Measurements from ENCODE around the gene PRAMEF10. TPM values are rescaled to one million over a fixed set of nuclear protein-coding genes. Genes with fewer than 3 reads are reported as not detected.

Gene PRAMEF10
- total and polyA plus RNA-seq, 2 of the 13 experiments (the other 11 are each of a cell fraction or from before 2014, with no cell fraction given): not detected

- H3K27me3 ChIP-seq (ENCODE audit: control insufficient read depth in 1 of 2, insufficient read depth in 2 of 2, low read length in 2 of 2): no peaks in the 10 kb centered on the region
- TF ChIP-seq ZFP1 (CRISPR knock-in tag; IDR thresholded peaks at IDR 0.05): no peak
- no peak for TF ChIP-seq TARDBP (CRISPR knock-in tag; IDR thresholded peaks at IDR 0.05)
- TF ChIP-seq ZNF329 (CRISPR knock-in tag; IDR thresholded peaks at IDR 0.05; ENCODE audit: low read depth): no peak
- TF ChIP-seq, protein P1, sequence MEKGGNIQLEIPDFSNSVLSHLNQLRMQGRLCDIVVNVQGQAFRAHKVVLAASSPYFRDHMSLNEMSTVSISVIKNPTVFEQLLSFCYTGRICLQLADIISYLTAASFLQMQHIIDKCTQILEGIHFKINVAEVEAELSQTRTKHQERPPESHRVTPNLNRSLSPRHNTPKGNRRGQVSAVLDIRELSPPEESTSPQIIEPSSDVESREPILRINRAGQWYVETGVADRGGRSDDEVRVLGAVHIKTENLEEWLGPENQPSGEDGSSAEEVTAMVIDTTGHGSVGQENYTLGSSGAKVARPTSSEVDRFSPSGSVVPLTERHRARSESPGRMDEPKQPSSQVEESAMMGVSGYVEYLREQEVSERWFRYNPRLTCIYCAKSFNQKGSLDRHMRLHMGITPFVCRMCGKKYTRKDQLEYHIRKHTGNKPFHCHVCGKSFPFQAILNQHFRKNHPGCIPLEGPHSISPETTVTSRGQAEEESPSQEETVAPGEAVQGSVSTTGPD (CRISPR knock-in tag; IDR thresholded peaks at IDR 0.05): no peak
- no peak for TF ChIP-seq ZNF543 (CRISPR knock-in tag; IDR thresholded peaks at IDR 0.05)
- no peak for TF ChIP-seq E2F2 (CRISPR knock-in tag; IDR thresholded peaks at IDR 0.05; ENCODE audit: borderline replicate concordance)
- TF ChIP-seq ZBTB1 (CRISPR knock-in tag; IDR thresholded peaks at IDR 0.05; ENCODE audit: borderline replicate concordance): no peak
- no peak for TF ChIP-seq ZC3H4 (CRISPR knock-in tag; IDR thresholded peaks at IDR 0.05; ENCODE audit: borderline replicate concordance)
- TF ChIP-seq GLI4 (CRISPR knock-in tag; IDR thresholded peaks at IDR 0.05; ENCODE audit: borderline replicate concordance): no peak
- TF ChIP-seq SALL1 (CRISPR knock-in tag; IDR thresholded peaks at IDR 0.05): no peak
- TF ChIP-seq, protein P2, sequence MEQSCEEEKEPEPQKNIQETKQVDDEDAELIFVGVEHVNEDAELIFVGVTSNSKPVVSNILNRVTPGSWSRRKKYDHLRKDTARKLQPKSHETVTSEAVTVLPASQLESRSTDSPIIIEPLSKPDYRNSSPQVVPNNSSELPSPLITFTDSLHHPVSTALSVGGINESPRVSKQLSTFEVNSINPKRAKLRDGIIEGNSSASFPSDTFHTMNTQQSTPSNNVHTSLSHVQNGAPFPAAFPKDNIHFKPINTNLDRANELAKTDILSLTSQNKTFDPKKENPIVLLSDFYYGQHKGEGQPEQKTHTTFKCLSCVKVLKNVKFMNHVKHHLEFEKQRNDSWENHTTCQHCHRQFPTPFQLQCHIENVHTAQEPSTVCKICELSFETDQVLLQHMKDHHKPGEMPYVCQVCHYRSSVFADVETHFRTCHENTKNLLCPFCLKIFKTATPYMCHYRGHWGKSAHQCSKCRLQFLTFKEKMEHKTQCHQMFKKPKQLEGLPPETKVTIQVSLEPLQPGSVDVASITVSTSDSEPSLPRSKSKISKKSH (CRISPR knock-in tag; IDR thresholded peaks at IDR 0.05; ENCODE audit: borderline replicate concordance): no peak
- no peak for TF ChIP-seq PAF1 (CRISPR knock-in tag; IDR thresholded peaks at IDR 0.05)
- TF ChIP-seq CBX2 (IDR thresholded peaks at IDR 0.05; ENCODE audit: low read depth, low read length): no peak
- TF ChIP-seq CBX2 (CRISPR knock-in tag; IDR thresholded peaks at IDR 0.05; ENCODE audit: low read depth): no peak
- TF ChIP-seq SIX1 (CRISPR knock-in tag; IDR thresholded peaks at IDR 0.05; ENCODE audit: borderline replicate concordance): no peak
- TF ChIP-seq ZFP90 (CRISPR knock-in tag; IDR thresholded peaks at IDR 0.05; ENCODE audit: borderline replicate concordance): no peak
- TF ChIP-seq AKAP8 (CRISPR knock-in tag; IDR thresholded peaks at IDR 0.05): no peak
- no peak for TF ChIP-seq ZNF24 (IDR thresholded peaks at IDR 0.05)
- TF ChIP-seq THAP8 (CRISPR knock-in tag; IDR thresholded peaks at IDR 0.05; ENCODE audit: borderline replicate concordance): no peak
- no peak for TF ChIP-seq ZNF264 (CRISPR knock-in tag; IDR thresholded peaks at IDR 0.05)
- no peak for TF ChIP-seq KDM1A (CRISPR knock-in tag; IDR thresholded peaks at IDR 0.05)
- ChIA-PET CTCF (ENCODE audit: low intra/inter-chr PET ratio, low total read pairs) (no interaction called here), POLR2A (no interaction called here)
- H3K27ac ChIP-seq (ENCODE audit: extremely low read length, insufficient read depth, low read length): no peak overlapping the region
- no peaks in the 10 kb centered on the region for H3K4me1 ChIP-seq (ENCODE audit: insufficient read depth, low read length)
- BruUV-seq (replicated peaks): no TSS peak
- no peaks in the 10 kb centered on the region for H3K9me3 ChIP-seq (ENCODE audit: low read length)
- no peaks in the 10 kb centered on the region for H4K20me1 ChIP-seq (ENCODE audit: insufficient read depth, low read length)
- intact Hi-C loops (cut with micrococcal nuclease; ENCODE audit: unreplicated experiment): no loop called here
- no peak overlapping the region for H3K9ac ChIP-seq (ENCODE audit: insufficient read depth, low read depth, low read length)
- no peaks in the 10 kb centered on the region for H3K36me3 ChIP-seq (replicated peaks in 1 of 2; ENCODE audit: control insufficient read depth in 1 of 2, insufficient read depth in 2 of 2, low read length in 2 of 2)
- no peak overlapping the region for H2AFZ ChIP-seq (ENCODE audit: low read length)
- DNase-seq (ENCODE audit: low spot score): no peak
- no peak for ATAC-seq
- H3K79me2 ChIP-seq (ENCODE audit: insufficient read depth, low read length): no peaks in the 10 kb centered on the region
- FAIRE-seq: no peak
- in situ Hi-C loops (cut with HindIII; ENCODE audit: extremely low pct_ligation_motif_present, low pct_unique_long_range_greater_than_20kb): no loop called here
- no peak overlapping the region for H3K4me3 ChIP-seq (replicated peaks in 1 of 3; ENCODE audit: insufficient read depth in 1 of 3, low read depth in 2 of 3, low read length in 3 of 3)
- WGBS (ENCODE audit: low lambda C conversion rate): 3% methylated on average over 4 of the region's 4 CpGs
- H3K4me2 ChIP-seq (ENCODE audit: low read depth, low read length): no peak overlapping the region
Measured at GRCh38 chr1:12851779-12852178, 46.3 kb downstream of the PRAMEF10 start.
